Heart left ventricle (tissue), 16 donors: Measurements from ENCODE around the gene SWT1. TPM values are rescaled to one million over a fixed set of nuclear protein-coding genes. Genes with fewer than 3 reads are reported as not detected.
A peak's percentile ranks its signal among the peaks of the same experiment; 100 is the strongest.

ENCODE experiments used
- ATAC-seq, 4 donors: fragments of 200-7000 bp; cut with Tn5 transposase; one replicate each; pipeline ENCODE4 v1.9.1; 2020 to 2022; ENCODE audit warnings: moderate library complexity in 4 of 4, mild to moderate bottlenecking in 3 of 4, moderate number of reproducible peaks in 1 of 4
- DNase-seq, 5 donors: peaks; one replicate each; pipeline ENCODE4 v3.0.0-alpha.2; 2020
- H3K27ac ChIP-seq, 12 donors: fragments of 200-600 bp; sonication (generic) in 4 of 12; one replicate each; pipeline versions ENCODE4 v1.5.0 to v1.8.0; 2016 to 2022; ENCODE audit warnings: mild to moderate bottlenecking in 2 of 12
- H3K27me3 ChIP-seq, 9 donors: fragments of 200-600 bp; sonication (generic) in 2 of 9; one replicate each; pipeline versions ENCODE4 v1.5.1 to v1.8.0; 2016 to 2022; ENCODE audit warnings: mild to moderate bottlenecking in 3 of 9
- H3K36me3 ChIP-seq, 9 donors: fragments of 200-600 bp; sonication (generic) in 2 of 9; one replicate each; pipeline versions ENCODE4 v1.5.0 to v1.8.0; 2018 to 2022; ENCODE audit warnings: mild to moderate bottlenecking in 2 of 9
- H3K4me1 ChIP-seq, 12 donors: fragments of 200-600 bp; sonication (generic) in 4 of 12; one replicate each; pipeline versions ENCODE4 v1.5.0 to v1.8.0; 2016 to 2022; ENCODE audit warnings: mild to moderate bottlenecking in 3 of 12
- H3K4me3 ChIP-seq, 12 donors: fragments of 200-600 bp; sonication (generic) in 4 of 12; one replicate each; pipeline versions ENCODE4 v1.5.0 to v1.8.0; 2017 to 2022; ENCODE audit warnings: mild to moderate bottlenecking in 9 of 12, moderate library complexity in 4 of 12
- H3K9me3 ChIP-seq, 12 donors: fragments of 200-600 bp; sonication (generic) in 4 of 12; one replicate each; pipeline versions ENCODE4 v1.5.0 to v1.8.0; 2016 to 2022; ENCODE audit warnings: mild to moderate bottlenecking in 1 of 12
- CTCF ChIP-seq, 12 donors: fragments of 200-600 bp; sonication (generic) in 4 of 12; IDR thresholded peaks; one replicate each; pipeline versions ENCODE4 v1.5.0 to v1.8.0; 2018 to 2022; ENCODE audit warnings: antibody characterized with exemption in 12 of 12, mild to moderate bottlenecking in 5 of 12
- POLR2A ChIP-seq, 2 donors: fragments of 450-650 bp; IDR thresholded peaks; one replicate each; pipeline ENCODE4 v1.6.1; 2017; ENCODE audit warnings: antibody characterized with exemption in 2 of 2, mild to moderate bottlenecking in 2 of 2, moderate library complexity in 2 of 2
- WGBS, 4 donors: extraction: QIAGEN DNeasy Blood & Tissue Kit in 2 of 4; methylation state at CpG; one replicate each; pipeline versions ENCODE4 v1.1.5 to v1.1.7; 2013 to 2018; 5-methylcytosine and 5-hydroxymethylcytosine counted together
- intact Hi-C, 10 donors: fragments of 100-400 bp; cut with DNase I; formaldehyde crosslinking; loops; one replicate each; pipeline versions ENCODE4 v1.11.1 to v1.14.2; 2022
- polyA plus RNA-seq, 2 donors: library from polyadenylated mRNA; stranded (reverse); fragments of 200-250 nt; gene quantifications; one replicate each; pipeline ENCODE4 v1.2.3, GENCODE V29; 2013
- total RNA-seq, 9 donors: library from RNA; depleted of rRNA in 2 of 9; stranded (reverse); fragments of >200 nt in 2 of 9; fragmentation: NEBNext Ultra II Directional in 3 of 9; extraction: Animal tissue kit (Norgen Biotek cat#: 25700) in 3 of 9; gene quantifications; one replicate each; pipeline versions ENCODE4 v1.1.0 to v1.2.4, GENCODE V29; 2016 to 2023
- donor health status: ischemic (EF 13 %, LVEDD 7.1; RV severe dilation, severe dysfunction).
- donor health status: healthy with polysubstance abuse.
- donor health status: DM: no; HTN: yes; CAD: no.
- donor health status: DM: no; HTN: no; CAD: no.
- donor health status: ischemic (EF 25% LVEDD 6.9; RV normal size, moderate dysfunction).
- donor health status: ischemic (EF 25% LVEDD 5.7; RV mildly dilated, moderate dysfunction).
- donor health status: healthy.
- donor health status: DM: yes; HTN: yes; CAD: no.
- donor health status: ischemic (EF 35%, LVEDD 5.7; RV mildly dilated, moderate dysfunction).
- donor health status: nonischemic (EF 11% LVEDD 7.7; RV severe dilation, severe dysfunction).
- donor health status: DM: yes; HTN: yes; CAD: no.
- donor health status: PGD.
- donor health status: ischemic (EF 29% LVEDD 5.4; RV normal size, mild dysfunction).
- donor health status: nonischemic (EF 23%, LVEDD 6.1; RV moderate dilation, normal function).

SWT1 gene
- total and polyA plus RNA-seq, 11 donors = 1.7 to 8.5 (median 5.3) TPM

GRCh38 chr1:185309566-185309965 is 152.6 kb downstream of the SWT1 start:
- peaks cover 0 to 67% (median 64%) of the 10 kb centered on the region in 9 donors for H3K36me3 ChIP-seq
- no peak overlapping the region for H3K4me3 ChIP-seq
- TF ChIP-seq CTCF (IDR thresholded peaks at IDR 0.05) (no peak), POLR2A (IDR thresholded peaks at IDR 0.05) (no peak)
- no peaks in the 10 kb centered on the region for H3K9me3 ChIP-seq
- intact Hi-C loops = no loop called here
- no peaks in the 10 kb centered on the region for H3K27me3 ChIP-seq
- DNase-seq = peak in 3 of 5 donors; percentile 44 to 50 (median 48)
- peaks cover 0 to 56% (median 40%) of the 10 kb centered on the region in 12 donors for H3K4me1 ChIP-seq
- ATAC-seq = peak in 1 of 4 donors; percentile 42
- 8 to 18% (median 12%) methylated on average over 2 of the region's 2 CpGs for WGBS, 4 donors
- H3K27ac ChIP-seq = peak overlapping the region in 3 of 12 donors; percentile 1 to 7 (median 3)

- ATAC-seq (no peak), DNase-seq (no peak)
- Histone ChIP-seq H3K27ac (peak overlapping the region in 5 of 12 donors; percentile 11 to 32 (median 28)), H3K27me3 (no peaks in the 10 kb centered on the region), H3K4me3 (peak overlapping the region in 5 of 12 donors; percentile 1 to 99 (median 10)), H3K4me1 (peaks cover 0 to 68% (median 46%) of the 10 kb centered on the region in 12 donors), H3K36me3 (peaks cover 0 to 45% (median 42%) of the 10 kb centered on the region in 9 donors), H3K9me3 (no peaks in the 10 kb centered on the region)
- TF ChIP-seq POLR2A (IDR thresholded peaks at IDR 0.05) = no peak
- no peak for TF ChIP-seq CTCF (IDR thresholded peaks at IDR 0.05)
- intact Hi-C loops = loop anchor here in 2 of 10 donors (5.0 to 10.0 kb wide), 2 partner anchors 64 to 283 kb away; no protein-coding TSS in a partner anchor
Observed at GRCh38 chr1:185311589-185312225, 154.7 kb downstream of the SWT1 start.

- Histone ChIP-seq H3K27ac (peak overlapping the region in 5 of 12 donors; percentile 5 to 98 (median 15)), H3K36me3 (peaks cover 0 to 37% (median 34%) of the 10 kb centered on the region in 9 donors), H3K4me1 (peaks cover 0 to 69% (median 46%) of the 10 kb centered on the region in 12 donors), H3K27me3 (no peaks in the 10 kb centered on the region), H3K9me3 (no peaks in the 10 kb centered on the region), H3K4me3 (peak overlapping the region in 7 of 12 donors; percentile 7 to 99 (median 89))
- ATAC-seq = no peak
- intact Hi-C loops = loop anchor here in 2 of 10 donors (5.0 to 10.0 kb wide), 2 partner anchors 65 to 282 kb away; no protein-coding TSS in a partner anchor
- 54 to 65% (median 56%) methylated on average over 4 of the region's 4 CpGs for whole genome bisulfite sequencing, 4 donors
- TF ChIP-seq POLR2A (IDR thresholded peaks at IDR 0.05) (no peak), CTCF (IDR thresholded peaks at IDR 0.05) (no peak)
- no peak for DNase-seq
Observed at GRCh38 chr1:185312361-185313138, 155.6 kb downstream of the SWT1 start.

- TF ChIP-seq CTCF (IDR thresholded peaks at IDR 0.05) (no peak), POLR2A (IDR thresholded peaks at IDR 0.05) (no peak)
Observed at GRCh38 chr1:185314411-185314810, 157.4 kb downstream of the SWT1 start.

More at GRCh38 chr1:185314411-185314810, 157.4 kb downstream of the SWT1 start:
- intact Hi-C loops = loop anchor here in 2 of 10 donors (5.0 to 10.0 kb wide), 2 partner anchors 67 to 280 kb away; no protein-coding TSS in a partner anchor
- H3K36me3 ChIP-seq = peaks cover 0 to 18% (median 17%) of the 10 kb centered on the region in 9 donors
- 17 to 26% (median 20%) methylated on average over 1 of the region's 1 CpG for WGBS, 4 donors
- peaks cover 0 to 79% (median 50%) of the 10 kb centered on the region in 12 donors for H3K4me1 ChIP-seq
- H3K4me3 ChIP-seq = peak overlapping the region in 11 of 12 donors; percentile 66 to 99 (median 89)
- H3K27ac ChIP-seq = peak overlapping the region in 8 of 12 donors; percentile 33 to 99 (median 96)
- no peaks in the 10 kb centered on the region for H3K27me3 ChIP-seq
- no peak for DNase-seq
- ATAC-seq = no peak
- no peaks in the 10 kb centered on the region for H3K9me3 ChIP-seq
